ENCODE results near the gene CLIC4. TPM values are rescaled to one million over a fixed set of nuclear protein-coding genes. Genes with fewer than 3 reads are reported as not detected.

Gene CLIC4
- total and polyA plus RNA-seq, 9 of the 15 experiments (the other 6 are each of a cell fraction or from before 2014, with no cell fraction given): 16.0 to 67.5 (median 38.4) TPM

DNA sequence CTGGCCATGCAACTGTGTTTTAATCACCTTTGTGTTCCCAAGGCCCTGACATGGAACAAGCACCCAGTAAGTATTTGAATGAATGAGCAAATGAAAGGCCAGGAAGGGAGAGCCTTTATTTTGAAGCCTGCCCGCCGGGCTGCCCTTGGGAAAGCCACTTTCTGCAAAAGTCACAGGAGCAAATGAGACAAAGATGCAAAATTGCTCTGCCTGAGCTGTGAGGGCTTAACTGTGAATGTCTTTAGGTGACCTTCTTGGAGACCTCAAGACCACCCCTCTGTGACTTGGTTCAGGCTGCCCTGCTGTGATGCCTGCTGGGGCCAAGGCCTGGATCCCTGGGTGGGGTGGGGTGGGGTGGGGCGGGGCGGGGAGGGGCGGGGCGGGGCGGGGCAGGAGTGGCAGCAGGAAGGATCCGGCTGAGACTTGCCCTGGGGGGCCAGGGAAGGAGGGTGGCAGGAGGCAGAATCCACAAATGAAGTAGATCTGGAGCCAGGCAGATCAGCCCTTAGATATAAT, 130.8 kb downstream of the CLIC4 start (continued):
- TF ChIP-seq, protein P1, sequence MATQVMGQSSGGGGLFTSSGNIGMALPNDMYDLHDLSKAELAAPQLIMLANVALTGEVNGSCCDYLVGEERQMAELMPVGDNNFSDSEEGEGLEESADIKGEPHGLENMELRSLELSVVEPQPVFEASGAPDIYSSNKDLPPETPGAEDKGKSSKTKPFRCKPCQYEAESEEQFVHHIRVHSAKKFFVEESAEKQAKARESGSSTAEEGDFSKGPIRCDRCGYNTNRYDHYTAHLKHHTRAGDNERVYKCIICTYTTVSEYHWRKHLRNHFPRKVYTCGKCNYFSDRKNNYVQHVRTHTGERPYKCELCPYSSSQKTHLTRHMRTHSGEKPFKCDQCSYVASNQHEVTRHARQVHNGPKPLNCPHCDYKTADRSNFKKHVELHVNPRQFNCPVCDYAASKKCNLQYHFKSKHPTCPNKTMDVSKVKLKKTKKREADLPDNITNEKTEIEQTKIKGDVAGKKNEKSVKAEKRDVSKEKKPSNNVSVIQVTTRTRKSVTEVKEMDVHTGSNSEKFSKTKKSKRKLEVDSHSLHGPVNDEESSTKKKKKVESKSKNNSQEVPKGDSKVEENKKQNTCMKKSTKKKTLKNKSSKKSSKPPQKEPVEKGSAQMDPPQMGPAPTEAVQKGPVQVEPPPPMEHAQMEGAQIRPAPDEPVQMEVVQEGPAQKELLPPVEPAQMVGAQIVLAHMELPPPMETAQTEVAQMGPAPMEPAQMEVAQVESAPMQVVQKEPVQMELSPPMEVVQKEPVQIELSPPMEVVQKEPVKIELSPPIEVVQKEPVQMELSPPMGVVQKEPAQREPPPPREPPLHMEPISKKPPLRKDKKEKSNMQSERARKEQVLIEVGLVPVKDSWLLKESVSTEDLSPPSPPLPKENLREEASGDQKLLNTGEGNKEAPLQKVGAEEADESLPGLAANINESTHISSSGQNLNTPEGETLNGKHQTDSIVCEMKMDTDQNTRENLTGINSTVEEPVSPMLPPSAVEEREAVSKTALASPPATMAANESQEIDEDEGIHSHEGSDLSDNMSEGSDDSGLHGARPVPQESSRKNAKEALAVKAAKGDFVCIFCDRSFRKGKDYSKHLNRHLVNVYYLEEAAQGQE (IDR thresholded peaks at IDR 0.05; ENCODE audit: borderline replicate concordance): peak; percentile 28; the same call in 1 of the 2 replicates
- TF ChIP-seq, protein P1 (CRISPR knock-in tag; IDR thresholded peaks at IDR 0.05; ENCODE audit: low read depth): no peak

DNA sequence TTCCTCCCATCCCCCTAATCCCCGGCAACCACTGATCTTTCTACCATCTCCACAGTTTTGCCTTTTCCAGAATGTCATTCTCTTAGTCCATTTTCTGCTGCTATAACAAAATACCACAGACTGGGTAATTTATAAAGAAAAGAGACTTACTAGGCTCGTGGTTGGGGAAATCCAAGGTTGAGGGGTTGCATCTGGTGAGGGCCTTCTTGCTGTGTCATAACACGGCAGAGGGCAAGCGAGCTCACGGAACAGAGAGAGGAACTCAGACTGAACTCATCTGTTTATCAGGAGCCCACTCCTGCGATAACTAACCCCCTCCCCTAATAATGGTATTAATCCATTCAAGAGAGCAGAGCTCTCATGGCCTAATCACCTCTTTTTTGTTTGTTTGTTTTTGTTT, 132.8 kb downstream of the CLIC4 start:
- POLR2A ChIA-PET: interaction anchor here (0.7 kb wide), 1 partner anchor 629 kb away, joined by 3 read pairs; no protein-coding TSS in a partner anchor
- Histone ChIP-seq H3K27me3 (ENCODE audit: control insufficient read depth in 2 of 2, insufficient read depth in 2 of 2, low read length in 2 of 2) (peaks cover 22 to 23% of the 10 kb centered on the region in 2 experiments), H3K9ac (ENCODE audit: insufficient read depth in 1 of 2, low read depth in 2 of 2, low read length in 2 of 2) (no peak overlapping the region), H3K9me3 (replicated peaks; ENCODE audit: control insufficient read depth, insufficient read depth, low read depth, low read length) (no peaks in the 10 kb centered on the region), H3K9me1 (ENCODE audit: control insufficient read depth, insufficient read depth, low read length) (no peaks in the 10 kb centered on the region), H3K36me3 (ENCODE audit: control insufficient read depth, insufficient read depth, low read length) (no peaks in the 10 kb centered on the region), H3K27ac (ENCODE audit: extremely low read depth, low read depth, low read length) (no peak overlapping the region), H3K4me1 (replicated peaks in 1 of 2; ENCODE audit: control insufficient read depth in 2 of 2, insufficient read depth in 2 of 2, low read length in 2 of 2) (no peaks in the 10 kb centered on the region; a peak in 1 of 5 replicates), H3K4me3 (no peak overlapping the region), H2AFZ (ENCODE audit: low read depth, low read length) (no peak overlapping the region), H4K20me1 (replicated peaks; ENCODE audit: control insufficient read depth, insufficient read depth, low read length) (0 out of 2 replicates have a peak, but pooled peaks cover 4% of the 10 kb centered on the region), H3K4me2 (ENCODE audit: insufficient read depth, low read length) (no peak overlapping the region), H3K79me2 (ENCODE audit: control insufficient read depth, insufficient read depth, low read length) (no peaks in the 10 kb centered on the region)
- CTCF ChIA-PET (ENCODE audit: low intra/inter-chr PET ratio): no interaction called here
- 1% methylated on average over 6 of the region's 6 CpGs for WGBS (ENCODE audit: insufficient coverage, low coverage, missing lambda C conversion rate)
- DNase-seq (ENCODE audit: extremely low read depth in 1 of 4, low spot score in 3 of 4) (no peak), FAIRE-seq (no peak), ATAC-seq (no peak)
- intact Hi-C loops (cut with micrococcal nuclease): no loop called here
- in situ Hi-C loops (cut with MboI): no loop called here
- no TSS peak for BruUV-seq (replicated peaks)
- TF ChIP-seq MCM5 (IDR thresholded peaks at IDR 0.05; ENCODE audit: low read depth): no peak
- no peak for TF ChIP-seq CC2D1A (IDR thresholded peaks at IDR 0.05)
- no peak for TF ChIP-seq E2F8 (IDR thresholded peaks at IDR 0.05; ENCODE audit: low read depth, partially characterized antibody)
- TF ChIP-seq CREBBP (IDR thresholded peaks at IDR 0.05; ENCODE audit: low read depth, low read length): no peak
- TF ChIP-seq E2F3 (CRISPR knock-in tag; IDR thresholded peaks at IDR 0.05): no peak
- no peak for TF ChIP-seq TCF7 (IDR thresholded peaks at IDR 0.05; ENCODE audit: borderline replicate concordance)
- TF ChIP-seq HNRNPK (IDR thresholded peaks at IDR 0.05; ENCODE audit: low read depth, low read length, poor library complexity, severe bottlenecking): no peak
- no peak for TF ChIP-seq SREBF1 (IDR thresholded peaks at IDR 0.05; ENCODE audit: borderline replicate concordance, low read depth, low read length)
- TF ChIP-seq SAFB2 (IDR thresholded peaks at IDR 0.05; ENCODE audit: borderline replicate concordance, low read depth, low read length, severe bottlenecking): no peak

Measured in K562 (cell line).